HG03565 (cell line): ENCODE data around the gene IL13.
A peak's percentile ranks its signal among the peaks of the same experiment; 100 is the strongest.

Experiments used
- ATAC-seq: cut with Tn5 transposase; IDR thresholded peaks from one replicate; pipeline ENCODE4 v1.9.1; 2021; ENCODE audit warnings: mild to moderate bottlenecking, moderate library complexity; ENCODE audit not compliant: unreplicated experiment

Gene IL13

DNA sequence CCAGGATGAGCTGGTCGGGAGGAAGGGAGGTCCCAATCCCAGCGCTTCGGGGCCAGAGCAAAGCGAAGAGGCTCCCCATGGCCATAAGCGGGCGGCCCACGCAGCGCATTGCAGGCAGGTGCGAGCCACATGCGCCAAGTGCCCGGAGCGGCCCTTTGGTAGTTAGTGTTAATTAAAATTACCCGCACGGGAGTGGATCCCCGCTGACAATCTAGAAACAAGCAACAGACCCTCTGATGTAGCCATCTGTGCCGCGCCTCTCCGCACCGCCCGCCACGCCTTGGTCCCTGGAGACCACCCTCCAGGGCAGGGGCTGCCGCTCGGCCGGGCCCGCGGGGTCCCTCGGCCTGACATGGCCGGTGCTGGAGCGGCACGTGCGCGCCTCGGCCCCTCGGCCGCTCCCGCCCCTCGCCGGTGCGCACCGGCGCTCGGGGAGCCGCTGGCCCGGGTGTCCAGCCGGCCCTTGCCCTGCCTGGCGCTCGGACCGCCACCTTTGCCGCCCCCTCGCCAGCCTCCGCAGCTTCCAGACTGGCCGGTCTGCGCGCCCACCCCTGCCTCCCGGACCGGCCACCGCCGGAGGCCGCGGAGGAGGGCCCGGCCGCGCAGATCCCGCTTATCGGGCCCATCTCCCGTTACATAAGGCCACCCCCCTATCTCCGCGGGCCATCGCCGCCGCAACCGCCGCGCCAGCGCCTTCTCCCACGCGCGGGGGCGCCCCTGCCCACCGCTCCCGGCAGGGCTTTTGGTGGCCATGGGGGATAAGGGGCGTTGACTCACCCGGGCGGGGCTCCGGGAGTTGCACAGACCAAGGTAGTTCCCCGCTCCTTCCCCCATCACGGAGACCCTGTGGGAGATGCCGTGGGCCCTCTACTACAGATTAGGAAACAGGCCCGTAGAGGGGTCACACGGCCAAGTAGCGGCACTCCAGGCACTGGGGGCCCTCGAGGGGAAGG, 1.9 kb upstream of the IL13 start:
- ATAC-seq = no peak

GRCh38 chr5:132656774-132657355, 1.1 kb upstream of the IL13 start:
- no peak for ATAC-seq

DNA sequence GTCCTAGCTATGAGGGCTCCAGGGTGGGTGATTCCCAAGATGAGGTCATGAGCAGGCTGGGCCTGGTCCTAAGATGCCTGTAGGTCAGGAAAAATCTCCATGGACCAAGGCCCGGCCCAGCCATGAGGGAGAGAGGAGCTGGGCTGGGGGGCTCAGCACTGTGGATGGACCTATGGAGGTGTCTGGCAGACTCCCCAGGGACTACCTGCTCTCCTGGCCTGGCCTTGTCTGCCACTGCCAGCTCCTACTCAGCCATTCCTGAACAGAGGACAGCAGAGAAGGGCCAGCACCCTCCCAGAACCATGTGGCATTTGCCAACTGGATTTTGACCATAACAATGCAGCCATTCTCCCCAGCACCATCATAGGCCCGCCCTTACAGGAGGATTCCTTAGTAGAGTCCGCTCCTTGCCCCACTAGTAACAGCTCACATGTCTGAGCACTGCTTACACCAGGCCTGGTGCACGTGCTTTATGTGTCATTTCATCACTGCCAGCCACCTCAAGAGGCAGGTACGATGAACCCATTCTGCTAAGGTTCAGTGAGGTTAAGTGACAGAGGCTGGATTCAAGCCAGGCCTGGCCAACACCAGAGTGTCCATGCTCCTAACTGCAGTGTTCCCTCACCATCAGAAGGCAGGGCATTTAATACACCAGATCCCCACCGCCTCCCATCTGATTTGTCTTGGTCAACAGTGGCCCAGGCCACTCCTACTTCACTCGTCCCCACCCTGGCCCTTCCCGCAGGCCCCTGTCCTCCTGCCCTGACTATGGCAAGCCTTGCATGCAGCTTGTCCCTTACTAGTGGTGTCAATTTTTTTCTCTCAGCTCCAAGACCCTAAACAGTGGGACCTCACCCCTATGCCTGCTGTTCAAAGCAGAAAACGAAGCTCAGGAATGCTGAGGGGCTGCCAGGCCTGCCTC, 669 bp downstream of the IL13 start:
- ATAC-seq = no peak

DNA sequence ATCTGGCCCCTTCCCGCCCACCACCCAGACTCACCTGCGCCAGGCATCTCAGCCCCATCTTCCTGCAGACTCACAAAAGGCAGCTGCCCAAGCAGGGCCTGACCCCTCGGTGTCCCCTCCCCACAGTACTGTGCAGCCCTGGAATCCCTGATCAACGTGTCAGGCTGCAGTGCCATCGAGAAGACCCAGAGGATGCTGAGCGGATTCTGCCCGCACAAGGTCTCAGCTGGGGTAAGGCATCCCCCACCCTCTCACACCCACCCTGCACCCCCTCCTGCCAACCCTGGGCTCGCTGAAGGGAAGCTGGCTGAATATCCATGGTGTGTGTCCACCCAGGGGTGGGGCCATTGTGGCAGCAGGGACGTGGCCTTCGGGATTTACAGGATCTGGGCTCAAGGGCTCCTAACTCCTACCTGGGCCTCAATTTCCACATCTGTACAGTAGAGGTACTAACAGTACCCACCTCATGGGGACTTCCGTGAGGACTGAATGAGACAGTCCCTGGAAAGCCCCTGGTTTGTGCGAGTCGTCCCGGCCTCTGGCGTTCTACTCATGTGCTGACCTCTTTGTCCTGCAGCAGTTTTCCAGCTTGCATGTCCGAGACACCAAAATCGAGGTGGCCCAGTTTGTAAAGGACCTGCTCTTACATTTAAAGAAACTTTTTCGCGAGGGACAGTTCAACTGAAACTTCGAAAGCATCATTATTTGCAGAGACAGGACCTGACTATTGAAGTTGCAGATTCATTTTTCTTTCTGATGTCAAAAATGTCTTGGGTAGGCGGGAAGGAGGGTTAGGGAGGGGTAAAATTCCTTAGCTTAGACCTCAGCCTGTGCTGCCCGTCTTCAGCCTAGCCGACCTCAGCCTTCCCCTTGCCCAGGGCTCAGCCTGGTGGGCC, 1.9 kb downstream of the IL13 start:
- ATAC-seq = no peak

DNA sequence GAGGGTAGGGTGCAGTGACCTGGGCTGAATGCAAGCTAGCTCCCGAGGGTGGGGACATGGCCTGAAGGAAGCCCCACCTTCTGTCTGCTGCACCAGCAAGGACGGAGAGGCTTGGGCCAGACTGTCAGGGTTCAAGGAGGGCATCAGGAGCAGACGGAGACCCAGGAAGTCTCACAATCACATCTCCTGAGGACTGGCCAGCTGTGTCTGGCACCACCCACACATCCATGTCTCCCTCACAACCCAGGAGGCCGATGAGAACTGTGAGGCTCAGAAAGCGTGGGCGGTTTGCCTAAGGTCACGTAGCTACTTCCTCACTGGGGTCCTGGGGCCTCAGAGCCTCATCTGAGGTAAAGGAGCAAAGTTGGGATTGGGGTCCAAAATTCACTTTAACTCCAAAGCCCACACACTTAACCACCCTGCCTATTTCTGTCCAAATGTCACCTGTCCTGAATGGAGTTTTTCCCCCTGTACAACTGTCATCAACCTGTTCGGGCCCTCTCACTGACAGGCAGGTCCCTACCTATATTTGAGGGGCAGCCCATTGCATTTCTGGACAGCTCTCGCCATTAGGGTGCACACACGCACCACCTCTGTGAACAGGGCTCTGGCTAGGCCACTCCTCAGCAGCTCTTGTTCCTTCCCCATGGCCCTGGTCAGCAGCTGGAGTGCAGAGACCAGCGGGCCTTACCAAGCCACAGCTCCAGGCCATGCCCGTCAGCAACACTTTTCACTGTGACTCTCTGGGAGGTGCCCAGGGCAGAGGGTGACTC, 3.4 kb downstream of the IL13 start:
- no peak for ATAC-seq

DNA sequence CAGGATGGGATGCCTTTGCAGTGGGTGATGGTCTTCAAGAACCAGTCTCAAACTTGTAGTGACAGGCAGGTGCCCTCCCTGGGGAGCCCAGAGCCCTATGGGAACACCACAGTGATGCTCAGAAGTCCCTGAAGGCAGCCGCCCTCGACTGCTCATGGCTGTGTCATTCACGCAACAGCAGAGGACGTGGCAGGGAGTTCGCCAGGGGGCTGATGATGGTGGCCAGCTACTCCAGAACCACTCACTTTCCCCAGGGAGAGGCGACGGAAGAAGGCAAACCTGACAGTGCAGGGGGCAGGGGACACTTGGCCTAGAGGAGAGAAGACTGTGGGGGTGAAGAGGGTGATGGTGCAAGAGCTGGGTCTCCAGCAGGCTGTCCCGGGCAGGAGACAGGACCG, 4.0 kb downstream of the IL13 start:
- no peak for ATAC-seq

DNA sequence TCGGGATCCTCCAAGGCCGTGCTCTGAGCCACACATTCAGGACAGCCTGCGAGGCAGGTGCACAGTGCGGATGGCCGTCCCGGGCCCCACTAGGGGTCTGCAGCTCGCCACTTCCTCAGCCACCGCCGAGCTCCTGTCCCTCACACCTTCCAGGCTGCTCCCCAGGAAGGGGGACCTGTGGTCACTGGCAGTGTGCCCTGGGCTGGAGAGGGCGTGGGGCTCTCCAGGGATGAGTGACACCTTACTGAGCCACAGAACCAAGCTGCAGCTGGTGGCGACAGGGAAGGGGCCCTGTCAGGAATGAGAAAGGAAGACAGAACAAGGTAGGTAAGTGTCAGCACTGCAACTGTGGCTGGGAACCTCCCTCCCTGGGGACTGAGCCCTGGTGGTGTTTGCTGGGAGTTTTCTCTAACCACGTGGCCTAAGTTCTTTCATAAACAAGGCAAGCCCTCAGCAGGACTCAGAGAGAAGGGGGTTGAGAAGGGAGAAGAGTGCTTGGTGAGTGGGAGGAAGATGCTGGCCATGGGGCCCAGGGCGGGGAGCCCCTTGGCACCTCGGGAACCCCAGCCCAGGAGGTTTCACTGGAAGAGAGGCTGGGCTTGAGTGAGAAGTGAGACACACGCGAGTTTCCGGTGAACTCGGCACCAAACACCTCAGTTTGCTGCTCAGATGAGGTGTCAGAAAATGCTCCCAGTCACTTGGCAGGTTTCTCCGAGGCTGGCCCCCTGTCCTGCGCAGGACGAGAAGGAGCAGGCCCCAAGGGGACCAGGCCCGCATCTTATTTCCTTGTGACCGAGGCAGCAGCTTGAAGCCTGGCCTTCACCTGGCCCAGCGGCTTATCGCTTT, 5.2 kb downstream of the IL13 start:
- peak; percentile 42 for ATAC-seq

- ATAC-seq = peak; percentile 53
Observed at GRCh38 chr5:132663771-132664695, 6.1 kb downstream of the IL13 start.

DNA sequence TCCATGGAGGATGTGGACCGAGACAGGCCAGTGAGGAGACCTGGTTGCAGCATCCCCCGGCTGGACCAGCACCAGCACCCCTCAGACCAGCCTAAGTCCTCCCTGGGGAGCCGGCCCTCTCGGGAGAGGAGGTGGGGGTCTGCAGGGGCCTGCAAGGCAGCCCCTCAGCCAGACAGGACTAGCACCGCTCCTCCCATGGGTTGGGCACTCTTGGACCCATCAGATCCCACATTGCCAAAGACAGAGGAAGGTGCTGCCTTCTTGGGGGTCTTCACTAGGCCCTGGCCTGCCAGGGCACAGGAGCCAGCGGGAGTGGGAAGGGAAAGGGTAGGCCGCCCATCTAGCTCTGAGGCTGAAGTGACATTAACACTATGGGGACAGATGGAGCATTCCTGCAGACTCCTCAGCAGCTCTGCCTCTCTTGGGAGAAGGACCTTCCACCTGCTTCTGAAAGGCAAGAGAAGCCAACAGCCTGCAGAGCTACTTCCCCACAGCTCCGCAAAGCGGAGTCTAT, 6.8 kb downstream of the IL13 start:
- ATAC-seq = no peak

DNA sequence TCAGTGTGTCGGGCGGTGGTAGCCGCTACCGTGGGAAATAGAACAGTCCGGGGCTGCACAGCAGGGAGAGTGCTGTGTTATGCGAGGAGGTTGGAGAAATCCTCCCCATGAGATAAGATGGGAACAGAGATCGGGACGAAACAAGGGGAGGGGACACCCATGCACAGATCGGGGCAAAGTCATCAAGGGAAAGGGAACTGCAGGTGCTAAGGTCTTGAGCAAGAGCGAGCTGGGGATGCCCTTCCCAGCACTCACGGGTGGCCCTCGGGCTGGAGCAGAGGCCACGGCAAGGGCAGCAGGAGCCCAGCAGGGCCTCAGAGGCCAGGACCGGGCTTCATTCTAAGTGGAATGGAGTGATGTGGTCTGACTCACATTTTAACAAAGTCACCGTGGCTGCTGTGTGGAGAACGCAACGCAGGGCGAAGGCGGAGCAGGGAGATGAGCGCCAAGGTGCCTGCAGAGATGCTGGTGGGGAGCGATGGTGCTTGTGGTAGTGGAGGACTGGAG, 7.7 kb downstream of the IL13 start:
- ATAC-seq = no peak

DNA sequence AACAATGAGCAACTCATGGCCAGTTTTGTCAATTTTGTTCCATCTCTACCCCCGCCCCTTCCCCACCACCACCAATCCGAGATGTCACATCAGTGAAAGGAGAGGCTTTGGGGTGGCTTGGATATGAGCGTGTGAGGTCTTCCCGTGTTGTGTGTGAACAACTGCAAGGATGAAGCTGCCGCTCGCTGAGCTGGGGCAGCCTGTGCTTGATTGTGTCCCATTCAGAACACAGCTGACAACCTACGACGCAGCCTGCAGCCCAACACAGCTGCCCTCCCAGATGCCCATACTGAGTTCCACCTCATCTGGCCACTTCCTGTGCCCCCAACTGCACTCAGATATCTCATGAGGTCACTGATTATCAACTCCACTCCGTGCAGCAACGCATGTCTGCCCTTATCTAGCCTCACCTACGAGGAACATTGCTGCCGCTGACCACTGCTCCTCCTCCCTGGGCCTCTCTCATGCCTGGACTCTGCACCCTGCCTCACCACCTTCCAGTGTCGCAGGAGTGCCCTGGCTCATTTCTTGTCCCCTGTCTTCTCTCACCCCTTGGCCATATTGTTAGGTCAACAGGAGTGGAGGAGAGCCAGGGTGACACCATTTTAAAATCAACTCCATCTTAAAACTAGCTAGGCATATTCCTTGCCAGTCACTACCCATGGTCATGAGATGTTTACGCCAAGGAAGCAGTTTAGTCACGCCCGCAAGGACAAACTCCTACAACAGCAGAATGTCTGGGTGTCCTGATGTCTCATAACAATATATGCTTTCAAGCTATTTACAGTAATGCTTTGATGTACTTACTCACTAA, 8.5 kb downstream of the IL13 start:
- no peak for ATAC-seq

- no peak for ATAC-seq
Observed at GRCh38 chr5:132667309-132667708, 9.3 kb downstream of the IL13 start.

DNA sequence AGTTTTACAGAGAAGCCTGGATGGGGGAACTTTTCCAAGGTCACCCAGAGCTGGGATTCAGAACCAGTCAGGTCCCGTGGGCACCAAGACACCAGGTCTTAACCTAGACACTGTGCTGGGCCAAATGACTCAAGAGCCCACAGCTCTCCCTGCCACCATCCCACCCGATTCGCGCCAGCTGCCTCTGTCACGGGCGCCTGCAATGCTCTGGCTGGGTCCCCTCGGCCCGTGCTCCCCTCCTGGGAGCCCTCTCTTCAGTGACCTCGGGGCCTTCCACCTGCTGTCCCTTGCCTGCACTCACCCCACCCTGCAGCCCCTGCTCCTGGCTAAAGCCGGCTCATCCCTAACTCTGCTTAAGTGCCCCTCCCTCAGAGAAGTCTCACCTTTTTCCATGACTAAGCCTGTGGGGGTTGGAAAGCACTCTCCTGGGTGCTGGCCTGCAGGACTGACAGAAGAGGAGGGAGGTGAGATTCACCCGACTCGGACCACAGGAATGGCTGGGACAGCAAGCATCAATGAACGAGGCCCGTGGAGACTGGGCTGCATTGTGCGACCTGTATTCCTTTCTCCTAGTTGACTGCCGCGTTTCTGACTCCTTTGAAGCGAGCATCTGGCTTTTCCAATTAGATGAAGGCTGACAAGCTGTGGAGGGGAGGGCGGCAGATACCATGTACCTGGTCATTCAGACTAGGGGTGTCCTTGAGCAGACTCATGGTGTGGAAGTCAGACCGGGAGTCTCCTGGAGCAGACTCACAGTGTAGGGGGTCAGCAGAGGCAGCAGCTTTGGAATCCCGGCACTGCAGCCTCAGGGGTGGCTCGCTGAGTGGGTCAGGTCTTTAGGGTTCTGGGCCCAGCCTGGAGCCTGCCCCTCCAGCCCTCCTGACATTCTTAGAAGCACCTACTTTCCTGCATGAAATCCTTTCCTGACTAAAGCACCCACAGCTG, 10.1 kb downstream of the IL13 start:
- ATAC-seq = no peak

GRCh38 chr5:132668706-132669454, 10.9 kb downstream of the IL13 start:
- no peak for ATAC-seq

GRCh38 chr5:132669455-132669820, 11.5 kb downstream of the IL13 start:
- ATAC-seq = no peak
